ENCODE results near the gene CAMK1G.

The CAMK1G gene

GRCh38 chr1:209583408-209583807 is at the start of gene CAMK1G:
Gene CAMK1G, plus strand, starts transcription at chr1:209583714. Its CDS starts 11,270 bp downstream, at chr1:209594984.
- no peak for DNase-seq (ENCODE audit: low spot score)

- no peak for DNase-seq (ENCODE audit: low spot score)
Measured at GRCh38 chr1:209534496-209535250, 48.8 kb upstream of the CAMK1G start.

GRCh38 chr1:209536843-209537242 is 46.7 kb upstream of the CAMK1G start:
- no peak for DNase-seq (ENCODE audit: low spot score)

- DNase-seq (ENCODE audit: low spot score) = no peak
Measured at GRCh38 chr1:209537336-209538114, 46.0 kb upstream of the CAMK1G start.

- no peak for DNase-seq (ENCODE audit: low spot score)
Measured at GRCh38 chr1:209539576-209539975, 43.9 kb upstream of the CAMK1G start.

- DNase-seq (ENCODE audit: low spot score) = no peak
Measured at GRCh38 chr1:209542585-209542984, 40.9 kb upstream of the CAMK1G start.

- no peak for DNase-seq (ENCODE audit: low spot score)
Measured at GRCh38 chr1:209544098-209544497, 39.4 kb upstream of the CAMK1G start.

DNA sequence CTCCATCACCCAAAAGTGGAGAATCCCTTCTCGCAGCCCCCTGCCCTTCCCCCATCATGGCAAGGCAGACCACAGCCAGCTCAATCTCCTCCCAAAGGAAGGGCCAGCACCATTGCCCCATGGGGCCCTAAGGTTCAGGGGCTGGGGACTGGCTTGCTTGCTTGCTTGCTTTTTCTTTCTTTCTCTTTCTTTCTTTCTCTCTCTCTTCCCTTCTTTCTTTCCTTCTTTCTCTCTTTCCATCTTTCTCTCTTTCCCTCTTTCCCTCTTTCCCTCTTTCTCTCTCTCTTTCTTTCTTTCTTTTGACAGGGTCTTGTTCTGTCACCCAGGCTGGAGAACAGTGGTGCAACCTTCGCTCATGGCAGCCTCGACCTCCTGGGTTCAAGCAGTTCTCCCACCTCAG is 38.1 kb upstream of the CAMK1G start:
- DNase-seq (ENCODE audit: low spot score) = no peak

- DNase-seq (ENCODE audit: low spot score) = no peak
Measured at GRCh38 chr1:209546390-209547085, 37.0 kb upstream of the CAMK1G start.

DNA sequence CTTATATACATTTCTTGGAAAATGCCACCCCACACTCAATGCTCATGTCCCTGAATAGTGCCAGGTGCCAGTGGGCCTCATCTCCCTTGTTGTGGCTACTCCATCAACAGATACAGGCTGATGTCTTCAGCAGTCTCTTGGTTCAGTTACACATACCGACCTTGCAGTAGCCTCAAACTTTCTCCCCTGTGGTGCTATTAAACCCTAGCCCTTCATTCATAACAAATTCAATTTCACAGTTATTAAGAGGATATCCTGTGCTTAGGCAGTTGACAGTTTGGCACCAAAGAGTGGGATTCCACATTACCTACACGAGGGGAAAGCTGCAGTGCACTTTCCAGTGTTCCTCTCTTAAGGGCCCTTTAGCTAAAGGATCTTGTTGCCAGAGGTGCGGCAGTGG is 35.9 kb upstream of the CAMK1G start:
- no peak for DNase-seq (ENCODE audit: low spot score)

DNA sequence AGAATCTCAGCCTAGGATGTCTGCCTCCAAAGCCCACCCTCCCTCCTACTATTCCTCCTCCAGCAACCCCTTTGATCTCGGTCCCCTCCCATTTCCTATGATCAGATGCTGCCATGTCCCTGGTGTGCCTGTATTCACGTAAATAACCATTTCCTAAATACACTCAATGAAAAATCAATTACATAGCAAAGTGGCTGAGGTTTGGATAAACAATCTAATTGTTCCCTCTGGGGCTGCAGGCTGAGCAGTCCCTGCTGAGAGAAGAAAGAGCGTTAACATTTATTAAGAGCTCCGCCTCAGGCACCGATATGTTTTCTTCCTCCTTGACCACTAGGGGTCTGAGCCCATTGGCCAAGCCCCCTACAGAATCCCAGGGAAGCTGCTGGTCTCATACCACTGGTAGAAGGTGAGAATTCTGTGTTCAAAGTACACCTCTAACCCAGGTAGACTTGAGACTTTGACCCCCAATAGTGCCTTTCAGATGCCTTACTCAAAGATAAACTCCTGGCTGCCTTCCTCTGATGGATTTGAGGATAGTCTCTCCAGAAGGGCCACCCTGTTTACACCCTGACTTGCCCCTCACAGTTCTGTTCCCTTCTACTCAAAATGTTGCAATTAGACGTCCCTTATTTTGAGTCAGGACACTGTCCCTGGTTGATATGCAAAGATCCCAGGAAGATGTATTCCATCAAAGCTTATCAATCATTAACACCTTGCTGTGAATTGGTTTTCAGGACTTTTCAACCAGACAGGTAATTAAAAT is 33.9 kb upstream of the CAMK1G start:
- DNase-seq (ENCODE audit: low spot score) = no peak

DNA sequence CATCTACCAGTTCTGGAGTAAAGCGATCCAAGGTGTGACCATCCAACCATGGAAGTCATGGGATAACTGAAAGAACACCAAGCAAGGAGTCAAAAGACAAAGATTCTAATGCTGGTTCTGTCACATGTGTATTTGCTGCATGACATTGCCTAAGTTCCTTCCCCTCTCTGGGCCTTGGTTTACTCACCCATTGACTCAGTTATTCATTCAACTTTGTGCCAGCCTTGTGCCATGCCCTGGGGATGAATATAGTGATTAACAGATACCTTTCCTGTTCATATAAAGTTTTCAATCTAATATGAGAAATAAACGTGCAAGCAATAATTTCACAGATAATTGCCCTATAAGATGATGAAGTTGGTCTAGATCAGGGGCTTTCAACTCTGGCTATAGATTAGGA is 33.0 kb upstream of the CAMK1G start:
- DNase-seq (ENCODE audit: low spot score) = no peak

- DNase-seq (ENCODE audit: low spot score) = no peak
Measured at GRCh38 chr1:209552406-209553264, 30.9 kb upstream of the CAMK1G start.

DNA sequence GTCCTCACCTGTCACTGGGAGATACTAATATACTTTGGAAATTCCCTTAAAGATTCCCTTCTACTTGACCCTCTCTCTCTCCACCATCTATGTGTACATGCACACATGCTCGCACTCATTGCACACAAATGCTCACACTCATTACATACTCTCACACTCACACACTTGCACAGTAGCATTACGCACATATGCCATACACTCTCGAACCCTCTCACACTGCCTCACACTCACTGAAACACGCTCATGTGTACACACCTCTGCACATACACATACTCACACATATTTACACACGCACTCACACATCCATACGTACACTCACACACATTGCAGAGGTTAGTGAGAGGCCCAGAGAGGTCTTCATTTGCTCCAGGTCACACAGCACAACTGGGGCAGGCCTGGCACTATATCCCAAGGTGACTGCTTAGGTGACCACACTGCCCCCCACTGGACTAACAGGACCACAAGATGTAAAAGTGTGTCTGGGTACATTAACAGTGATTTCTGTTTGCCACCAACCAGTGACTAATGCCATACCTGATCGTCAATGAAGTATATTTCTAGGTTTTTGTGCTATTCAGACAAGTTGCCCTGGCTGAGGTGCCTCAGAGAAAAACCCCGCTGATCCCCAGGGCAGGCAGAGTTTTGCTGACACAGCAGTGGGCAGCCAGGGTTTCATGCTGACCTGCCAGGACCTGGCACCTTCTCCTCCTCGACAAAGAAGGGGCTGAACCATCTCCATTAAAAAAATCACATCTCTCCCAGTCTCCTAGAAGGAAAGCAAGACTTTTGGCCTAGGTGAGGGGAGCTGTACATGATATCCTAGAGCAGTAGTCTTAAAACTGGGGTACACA is 28.5 kb upstream of the CAMK1G start:
- DNase-seq (ENCODE audit: low spot score) = no peak

- DNase-seq (ENCODE audit: low spot score) = no peak
Measured at GRCh38 chr1:209556162-209556690, 27.3 kb upstream of the CAMK1G start.

GRCh38 chr1:209557221-209557620 is 26.3 kb upstream of the CAMK1G start:
- DNase-seq (ENCODE audit: low spot score) = no peak

DNA sequence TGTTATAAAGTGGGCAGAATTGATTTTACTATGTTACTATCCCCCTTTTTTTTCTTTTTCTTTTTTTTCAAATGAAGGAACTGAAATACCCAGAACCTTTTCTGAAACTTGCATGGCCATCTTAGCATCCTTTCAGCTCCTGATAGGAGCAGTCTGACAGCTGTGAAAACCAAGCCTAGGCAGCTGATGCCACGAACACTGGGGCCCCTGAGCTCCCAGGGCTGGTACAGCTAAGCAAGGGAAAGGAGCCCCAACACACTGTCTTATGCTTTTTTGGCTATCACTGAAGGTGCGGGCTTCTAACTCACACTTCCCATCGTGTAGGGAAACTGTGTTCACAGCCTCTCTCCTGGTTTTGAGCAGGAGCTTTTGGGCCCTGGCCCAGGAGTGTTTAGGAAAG is 23.0 kb upstream of the CAMK1G start:
- no peak for DNase-seq (ENCODE audit: low spot score)

- DNase-seq (ENCODE audit: low spot score) = no peak
Measured at GRCh38 chr1:209560952-209561351, 22.6 kb upstream of the CAMK1G start.

- no peak for DNase-seq (ENCODE audit: low spot score)
Measured at GRCh38 chr1:209561532-209561931, 22.0 kb upstream of the CAMK1G start.

DNA sequence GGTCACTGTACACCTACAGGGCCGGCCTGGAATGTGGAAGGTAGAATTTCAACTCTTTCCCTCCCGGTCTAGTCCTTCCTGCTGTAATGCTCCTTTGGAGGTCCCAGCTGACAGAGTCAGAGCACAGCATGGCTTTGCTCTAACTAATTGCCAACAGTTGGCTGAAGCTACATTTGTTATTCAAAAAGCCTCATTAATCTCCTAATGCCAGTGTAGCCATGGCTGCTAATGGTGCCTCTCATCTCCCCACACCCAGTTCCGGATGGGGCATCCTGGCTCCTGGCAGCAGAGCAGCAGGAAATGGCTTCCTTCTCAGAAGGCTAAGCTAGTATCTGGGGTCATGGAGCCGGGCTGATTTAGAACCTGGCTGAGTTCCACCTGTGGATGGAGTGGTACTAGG is 18.7 kb upstream of the CAMK1G start:
- no peak for DNase-seq (ENCODE audit: low spot score)

Measured in germinal center (tissue), 1 donor.